A673 (cell line): Measurements from ENCODE around the gene MRPL40. TPM values are rescaled to one million over a fixed set of nuclear protein-coding genes. Genes with fewer than 3 reads are reported as not detected.

Source experiments
- BruUV-seq: library from RNA; stranded (reverse); fragments of 400-500 nt; replicated peaks from 2 replicates; lab custom pipeline; 2021; lab: Mats Ljungman, UMichigan
- CTCF ChIA-PET: fragments of 300-600 bp; sonication (Branson Sonifier 250); formaldehyde crosslinking; loops from one replicate; lab custom pipeline; 2022; ENCODE audit warnings: antibody characterized with exemption; lab: Charles Lee
- POLR2A ChIA-PET: fragments of 300-600 bp; sonication (Branson Sonifier 250); formaldehyde crosslinking; loops from one replicate; lab custom pipeline; 2022; ENCODE audit warnings: antibody characterized with exemption; ENCODE audit not compliant: low non-redundant PET; lab: Charles Lee
- DNase-seq: peaks from one replicate; pipeline ENCODE4 v3.0.0-alpha.2; 2015; ENCODE audit warnings: low spot score
- H3K27ac ChIP-seq: fragments of 200-600 bp; sonication (generic); 2 replicates; pipeline ENCODE4 v1.5.1; 2016; ENCODE audit warnings: mixed run types, low read depth, mild to moderate bottlenecking, mixed read lengths, antibody characterized with exemption, low read length; ENCODE audit not compliant: poor library complexity, severe bottlenecking
- H3K27me3 ChIP-seq: fragments of 200-600 bp; sonication (generic); replicated peaks from 2 replicates; pipeline ENCODE4 v1.6.1; 2017; ENCODE audit warnings: mixed run types, low read depth, mild to moderate bottlenecking, mixed read lengths, antibody characterized with exemption, low read length; ENCODE audit not compliant: insufficient read depth, poor library complexity
- H3K36me3 ChIP-seq: fragments of 200-600 bp; sonication (generic); 2 replicates; pipeline ENCODE4 v1.6.1; 2016; ENCODE audit warnings: mixed run types, mild to moderate bottlenecking, mixed read lengths, antibody characterized with exemption, low read length; ENCODE audit not compliant: insufficient read depth, poor library complexity, severe bottlenecking
- H3K4me1 ChIP-seq: fragments of 200-600 bp; sonication (generic); 2 replicates; pipeline ENCODE4 v1.6.1; 2017; ENCODE audit warnings: mixed run types, mild to moderate bottlenecking, mixed read lengths, antibody characterized with exemption, low read length; ENCODE audit not compliant: insufficient read depth, poor library complexity, severe bottlenecking
- H3K4me3 ChIP-seq: fragments of 200-600 bp; sonication (generic); 2 replicates; pipeline ENCODE4 v1.5.1; 2016; ENCODE audit warnings: low read depth, mixed run types, mild to moderate bottlenecking, mixed read lengths, low read length; ENCODE audit not compliant: poor library complexity, severe bottlenecking
- H3K9me3 ChIP-seq: fragments of 200-600 bp; sonication (generic); 2 replicates; pipeline ENCODE4 v1.6.1; 2016; ENCODE audit warnings: mixed run types, low read depth, mild to moderate bottlenecking, mixed read lengths, antibody characterized with exemption, low read length; ENCODE audit not compliant: poor library complexity, severe bottlenecking
- CTCF ChIP-seq: fragments of 300-800, 200-600 bp; sonication (generic); conservative IDR thresholded peaks from 2 replicates; pipeline ENCODE4 v1.5.1; 2017; ENCODE audit warnings: low read depth, mild to moderate bottlenecking, antibody characterized with exemption, low read length, moderate library complexity, mixed read lengths
- EZH2 ChIP-seq: fragments of 200-600 bp; sonication (generic); IDR thresholded peaks from 2 replicates; pipeline ENCODE4 v1.6.1; 2017; ENCODE audit warnings: borderline replicate concordance, low read depth, mild to moderate bottlenecking, mixed read lengths, antibody characterized with exemption, low read length; ENCODE audit not compliant: poor library complexity, severe bottlenecking
- intact Hi-C: fragments of 100-400 bp; cut with micrococcal nuclease; formaldehyde crosslinking; loops from one replicate; pipeline ENCODE4 v1.10.0; 2022; ENCODE audit not compliant: unreplicated experiment
- total RNA-seq: library from RNA; stranded (reverse); gene quantifications from 2 replicates; pipeline ENCODE4 v1.2.3, GENCODE V29; 2021

MRPL40 gene
- total RNA-seq, 1 experiment from 2014 or later, result 21.9 TPM

- ChIA-PET POLR2A (no interaction called here), CTCF (no interaction called here)
- TF ChIP-seq CTCF (no peak), EZH2 (no peak)
- Histone ChIP-seq H3K4me1 (no peaks in the 10 kb centered on the region), H3K27ac (no peak overlapping the region), H3K27me3 (no peaks in the 10 kb centered on the region), H3K4me3 (no peak overlapping the region), H3K9me3 (no peaks in the 10 kb centered on the region), H3K36me3 (peaks cover 26% of the 10 kb centered on the region)
- intact Hi-C loops, result no loop called here
- DNase-seq, result no peak
- no TSS peak for BruUV-seq
Observed at GRCh38 chr22:19405133-19405532, 27.2 kb upstream of the MRPL40 start.

- intact Hi-C loops, result no loop called here
- H3K27me3 ChIP-seq, result no peaks in the 10 kb centered on the region
- no TSS peak for BruUV-seq
- H3K36me3 ChIP-seq, result peaks cover 20% of the 10 kb centered on the region
- no peaks in the 10 kb centered on the region for H3K4me1 ChIP-seq
- CTCF ChIA-PET, result no interaction called here
- H3K4me3 ChIP-seq, result no peak overlapping the region
- TF ChIP-seq CTCF (no peak), EZH2 (no peak)
- no peak for DNase-seq
- H3K9me3 ChIP-seq, result no peaks in the 10 kb centered on the region
- no peak overlapping the region for H3K27ac ChIP-seq
- POLR2A ChIA-PET, result no interaction called here
Observed at GRCh38 chr22:19405652-19406051, 26.7 kb upstream of the MRPL40 start.

- Histone ChIP-seq H3K9me3 (no peaks in the 10 kb centered on the region), H3K27me3 (no peaks in the 10 kb centered on the region), H3K4me1 (no peaks in the 10 kb centered on the region), H3K4me3 (no peak overlapping the region), H3K36me3 (peaks cover 17% of the 10 kb centered on the region), H3K27ac (no peak overlapping the region)
- ChIA-PET CTCF (no interaction called here), POLR2A (no interaction called here)
- DNase-seq, result no peak
- BruUV-seq, result no TSS peak
- TF ChIP-seq CTCF (no peak), EZH2 (no peak)
- intact Hi-C loops, result no loop called here
Observed at GRCh38 chr22:19406281-19406811, 26.0 kb upstream of the MRPL40 start.
